ENCODE measurements around the gene GAD1.

Gene GAD1

DNA sequence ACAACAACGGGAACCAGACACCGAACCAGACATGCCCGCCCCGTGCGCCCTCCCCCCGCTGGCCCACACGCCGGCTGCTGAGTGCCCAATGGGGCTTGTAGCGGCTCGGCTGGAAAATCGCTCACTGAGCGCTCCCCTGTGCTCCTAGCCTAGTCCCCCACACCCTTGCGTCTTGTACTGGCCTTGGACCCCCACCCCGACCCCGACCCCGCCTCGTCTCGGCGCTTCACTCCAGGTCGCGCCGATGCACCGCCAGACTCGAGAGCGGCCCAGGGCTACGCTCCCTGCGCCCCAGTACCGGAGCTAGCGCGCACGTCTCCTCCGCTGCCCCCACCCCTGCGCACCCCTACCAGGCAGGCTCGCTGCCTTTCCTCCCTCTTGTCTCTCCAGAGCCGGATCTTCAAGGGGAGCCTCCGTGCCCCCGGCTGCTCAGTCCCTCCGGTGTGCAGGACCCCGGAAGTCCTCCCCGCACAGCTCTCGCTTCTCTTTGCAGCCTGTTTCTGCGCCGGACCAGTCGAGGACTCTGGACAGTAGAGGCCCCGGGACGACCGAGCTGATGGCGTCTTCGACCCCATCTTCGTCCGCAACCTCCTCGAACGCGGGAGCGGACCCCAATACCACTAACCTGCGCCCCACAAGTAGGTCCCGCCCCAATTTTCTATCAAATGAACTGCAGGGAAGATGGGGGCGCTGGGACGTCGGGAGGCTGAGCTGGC, 1.5 kb downstream of the GAD1 start:
- no peak for DNase-seq (ENCODE audit: low read depth in 1 of 2, low spot score in 1 of 2)

DNA sequence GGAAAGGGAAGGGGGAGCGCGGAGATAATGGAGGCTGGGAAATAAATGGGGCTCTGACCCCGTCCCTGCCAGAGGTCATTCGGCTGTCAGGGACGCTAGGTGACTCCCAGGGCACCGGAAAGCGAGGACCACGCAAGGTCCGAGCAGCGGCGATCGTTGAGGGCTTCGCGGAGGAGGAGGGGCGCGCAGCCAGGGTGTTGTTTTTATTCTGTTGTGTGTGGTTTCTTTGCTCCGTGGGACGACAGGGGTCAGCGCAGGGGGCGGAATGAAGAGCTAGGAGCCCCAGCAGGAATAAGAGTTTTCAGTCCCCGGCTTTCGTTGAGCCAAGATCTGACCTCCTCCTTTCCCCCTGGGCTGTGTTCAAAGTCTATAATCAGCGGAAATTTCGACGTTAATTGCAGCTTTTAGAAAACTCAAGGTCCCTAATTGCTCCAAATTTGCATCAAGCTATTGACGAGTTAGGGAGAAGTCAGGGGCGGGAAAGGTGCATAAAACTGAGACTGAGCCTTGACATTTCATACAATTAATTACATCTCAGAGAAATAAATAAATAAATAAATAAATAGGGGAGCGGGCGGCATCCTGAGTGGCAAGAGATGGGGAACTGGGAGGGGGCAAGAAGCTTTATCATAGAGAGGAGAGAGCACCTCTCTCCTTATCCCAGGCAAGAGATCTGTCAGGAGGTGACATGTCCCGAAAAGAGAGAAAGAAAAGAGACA, 2.2 kb downstream of the GAD1 start:
- no peak for DNase-seq (ENCODE audit: low read depth in 1 of 2, low spot score in 1 of 2)

DNA sequence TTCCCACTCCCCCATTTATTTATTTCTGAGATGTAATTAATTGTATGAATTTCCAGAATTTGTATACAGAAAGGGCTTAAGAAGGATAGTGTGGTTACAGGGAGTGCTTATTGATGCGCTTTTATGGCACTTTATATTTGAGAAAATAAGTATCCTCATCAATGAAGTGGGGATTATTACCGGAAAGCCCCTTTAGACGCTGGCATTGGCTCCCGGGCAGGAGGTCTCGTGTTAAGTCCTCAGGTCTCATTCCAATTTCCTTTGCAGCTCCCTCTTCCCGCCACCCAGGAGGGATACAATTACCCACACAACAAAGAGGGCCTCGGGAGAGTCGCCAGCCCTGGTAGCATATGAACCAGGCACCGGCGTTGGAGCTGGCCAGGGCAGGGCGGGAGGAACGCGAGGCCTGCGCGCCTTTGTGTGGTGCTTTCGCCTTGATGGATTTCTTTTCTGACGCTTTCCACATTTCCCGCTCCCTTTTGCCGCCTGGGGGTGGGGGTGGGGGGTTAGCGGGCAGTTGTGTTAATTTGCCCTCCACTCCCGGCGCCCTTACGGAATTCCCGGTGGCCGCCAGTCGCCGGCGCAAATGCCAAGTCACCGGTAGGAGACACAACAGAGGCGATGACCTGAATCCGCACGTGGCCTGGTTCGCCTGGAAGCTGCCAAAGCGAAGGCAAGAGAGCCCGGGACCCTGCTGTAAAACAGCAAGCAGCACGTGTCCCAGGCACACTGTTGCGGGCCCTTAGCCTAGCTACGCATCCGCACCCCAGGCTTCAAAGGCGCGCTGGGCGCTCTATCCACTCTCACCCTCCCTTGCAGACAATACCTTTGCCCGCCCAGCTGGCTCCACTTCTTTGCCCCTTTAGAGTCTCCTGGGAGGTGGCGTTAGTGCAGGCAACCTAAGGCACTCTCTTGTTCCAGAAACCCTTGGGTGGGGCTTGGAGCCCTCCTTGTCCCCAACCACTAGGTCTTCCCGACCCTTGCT, 3.3 kb downstream of the GAD1 start:
- no peak for DNase-seq (ENCODE audit: low read depth in 1 of 2, low spot score in 1 of 2)

DNA sequence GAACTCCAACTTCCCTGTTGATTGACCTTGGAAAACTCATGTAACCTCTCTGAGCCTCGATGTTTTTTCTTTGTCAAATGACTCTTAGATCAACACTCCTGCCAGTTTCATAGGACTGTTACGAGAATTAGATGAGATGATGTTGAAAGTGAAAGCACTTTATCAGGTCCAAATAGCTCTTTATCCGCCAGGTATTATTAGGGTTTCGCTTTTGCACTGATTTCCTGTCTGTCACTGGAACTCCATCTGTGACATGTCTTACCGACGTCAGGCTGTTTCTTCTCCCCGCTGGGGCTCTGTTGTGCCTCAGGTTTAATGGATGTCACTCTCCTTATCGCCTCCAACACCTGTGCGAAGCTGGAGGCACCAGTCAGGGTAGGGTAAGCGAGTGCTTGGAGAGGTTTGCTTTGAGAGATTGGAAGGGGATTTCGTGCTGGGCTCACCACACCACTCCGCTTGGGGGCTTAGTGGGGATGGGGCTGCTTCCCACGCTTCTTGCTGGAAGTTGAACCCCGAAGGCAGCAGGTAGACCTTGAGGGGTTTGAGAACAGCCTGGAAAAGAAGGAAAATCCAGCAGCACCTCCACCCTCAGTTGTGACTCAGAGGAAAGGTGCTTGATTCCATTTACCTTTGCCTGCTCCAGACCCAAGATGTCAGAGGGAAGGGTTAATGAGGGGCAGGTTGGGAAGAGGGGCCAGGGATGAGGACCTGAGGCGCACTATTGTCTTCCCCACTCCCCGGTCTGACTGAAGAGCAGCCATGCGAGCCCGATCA, 4.3 kb downstream of the GAD1 start:
- no peak for DNase-seq (ENCODE audit: low read depth in 1 of 2, low spot score in 1 of 2)

DNA sequence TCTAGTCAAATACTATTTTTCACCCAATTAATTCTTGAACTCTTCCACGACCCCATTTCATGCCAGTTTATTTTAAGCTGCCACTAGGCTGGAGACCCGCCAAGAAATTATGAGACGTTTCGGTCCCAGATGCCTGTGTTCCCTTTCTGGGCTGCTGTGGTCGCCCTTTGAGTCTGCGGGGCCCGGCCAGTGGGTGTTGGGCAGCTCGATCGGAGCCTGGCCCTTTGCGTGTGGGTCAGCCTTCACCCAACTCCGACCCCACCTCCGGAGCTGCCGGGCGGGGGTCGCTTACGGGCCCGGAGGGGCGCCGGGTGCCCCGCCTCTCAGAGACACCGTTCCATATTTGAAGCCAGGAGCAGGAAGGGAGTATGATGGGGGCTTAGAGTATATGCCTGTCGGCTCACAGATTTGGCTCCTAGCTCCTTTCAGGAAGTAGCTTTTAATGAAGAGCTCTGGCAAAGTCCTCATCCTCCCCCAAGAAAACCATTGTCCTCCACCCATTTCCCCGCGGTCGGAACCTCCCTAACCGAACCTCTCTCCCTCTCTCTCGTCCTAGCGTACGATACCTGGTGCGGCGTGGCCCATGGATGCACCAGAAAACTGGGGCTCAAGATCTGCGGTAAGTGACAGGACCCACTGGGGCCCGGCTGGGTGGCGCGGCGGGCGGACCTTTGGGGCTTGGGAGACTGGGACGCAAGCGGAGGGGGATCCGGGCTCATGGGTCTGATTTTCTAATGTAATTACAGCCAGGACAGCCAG, 5.0 kb downstream of the GAD1 start:
- DNase-seq (ENCODE audit: low read depth in 1 of 2, low spot score in 1 of 2): no peak

DNA sequence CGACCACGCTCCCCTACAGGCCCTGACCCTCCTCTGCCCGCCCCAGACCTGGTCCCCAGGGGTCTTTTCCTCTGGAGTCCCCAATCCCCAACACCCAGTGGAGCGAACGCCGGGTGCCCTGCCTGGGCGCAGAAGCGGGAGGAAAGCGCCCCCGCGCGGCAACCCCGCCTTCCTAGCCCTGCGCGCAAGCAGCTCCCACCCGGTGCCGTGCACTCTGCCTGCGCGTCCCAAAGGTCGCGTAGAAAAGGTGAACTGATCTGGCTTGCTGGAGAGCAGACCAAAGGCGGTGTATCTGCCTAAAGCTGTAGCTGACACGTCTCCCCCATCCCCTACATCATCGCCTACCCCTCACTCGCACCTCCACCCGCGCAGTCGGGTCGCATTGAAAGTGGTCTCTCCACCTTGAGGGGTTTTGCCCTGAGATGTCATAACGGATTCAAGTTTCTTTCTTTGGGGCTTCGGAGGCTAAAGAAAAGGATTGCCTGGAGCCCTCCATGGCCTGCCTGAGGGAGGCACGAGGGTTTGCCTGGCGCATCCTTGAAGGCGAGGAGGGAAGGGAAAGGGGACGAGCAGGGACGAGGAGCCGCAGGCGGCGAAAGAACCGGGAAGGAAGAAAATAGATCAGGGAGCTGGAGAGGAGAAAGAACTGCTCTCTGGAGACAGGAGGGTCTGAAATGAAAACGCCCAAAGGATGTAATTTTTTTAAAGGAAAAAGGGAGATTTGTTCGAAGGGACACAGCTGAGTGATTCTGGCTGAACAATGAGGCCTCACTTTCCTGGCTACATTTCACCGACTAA, 5.8 kb downstream of the GAD1 start:
- no peak for DNase-seq (ENCODE audit: low read depth in 1 of 2, low spot score in 1 of 2)

DNA sequence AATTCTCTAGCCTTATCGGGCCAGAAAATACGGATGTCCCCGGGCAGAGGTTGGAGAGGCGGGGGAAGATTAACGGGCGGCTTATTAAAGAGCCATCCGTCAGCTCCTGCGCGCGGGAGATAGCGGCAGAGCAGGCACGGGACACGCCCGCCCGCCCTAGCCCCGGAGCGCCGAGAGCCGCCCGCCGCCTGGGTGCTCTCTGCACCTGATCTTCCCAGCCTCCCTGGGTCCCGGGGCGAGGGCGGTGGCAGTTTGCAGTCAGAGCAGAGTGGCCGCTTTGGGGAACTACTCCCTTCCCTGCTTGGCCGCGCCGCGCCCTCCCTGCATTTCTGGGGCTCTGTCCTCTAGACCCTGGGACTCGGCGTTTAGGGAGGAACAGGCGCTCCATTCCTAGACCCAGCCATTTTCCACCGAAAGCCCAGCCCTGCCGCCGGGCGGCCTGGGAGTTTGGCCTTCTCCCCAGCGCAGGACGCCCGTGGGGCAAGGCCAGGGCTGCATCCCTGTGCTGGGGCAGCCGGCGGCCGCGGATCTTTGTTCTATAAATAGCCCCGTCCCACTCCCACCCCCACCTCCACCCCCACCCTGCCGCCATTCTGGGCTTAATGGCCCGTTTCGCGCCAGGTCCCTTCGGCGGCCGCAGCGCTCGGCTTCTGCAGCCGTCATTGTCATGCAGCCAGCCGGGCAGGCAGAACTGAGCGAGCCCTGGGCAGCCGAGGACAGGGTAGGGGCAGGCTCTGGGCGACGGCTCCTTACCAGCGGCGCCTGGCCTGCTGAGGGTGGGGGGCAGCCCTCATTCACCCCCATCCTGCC, 6.6 kb downstream of the GAD1 start:
- DNase-seq (ENCODE audit: low read depth in 1 of 2, low spot score in 1 of 2): no peak

DNA sequence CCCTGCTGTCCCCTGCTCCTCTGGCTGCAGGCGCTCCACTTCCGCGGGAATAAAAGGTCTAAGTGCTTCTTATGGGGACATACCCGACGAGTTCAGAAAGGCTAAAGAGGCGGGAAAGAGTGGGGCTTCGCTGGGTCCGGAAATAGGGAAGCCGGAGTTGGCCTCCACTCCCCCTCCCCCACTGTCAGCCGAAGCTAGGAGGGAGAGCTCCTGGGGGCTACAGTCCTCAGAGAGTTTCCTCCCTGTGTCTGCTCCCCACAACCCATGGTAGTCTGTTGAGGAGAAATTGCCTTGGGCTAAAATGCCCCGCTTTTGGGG, 7.2 kb downstream of the GAD1 start:
- no peak for DNase-seq (ENCODE audit: low read depth in 1 of 2, low spot score in 1 of 2)

DNA sequence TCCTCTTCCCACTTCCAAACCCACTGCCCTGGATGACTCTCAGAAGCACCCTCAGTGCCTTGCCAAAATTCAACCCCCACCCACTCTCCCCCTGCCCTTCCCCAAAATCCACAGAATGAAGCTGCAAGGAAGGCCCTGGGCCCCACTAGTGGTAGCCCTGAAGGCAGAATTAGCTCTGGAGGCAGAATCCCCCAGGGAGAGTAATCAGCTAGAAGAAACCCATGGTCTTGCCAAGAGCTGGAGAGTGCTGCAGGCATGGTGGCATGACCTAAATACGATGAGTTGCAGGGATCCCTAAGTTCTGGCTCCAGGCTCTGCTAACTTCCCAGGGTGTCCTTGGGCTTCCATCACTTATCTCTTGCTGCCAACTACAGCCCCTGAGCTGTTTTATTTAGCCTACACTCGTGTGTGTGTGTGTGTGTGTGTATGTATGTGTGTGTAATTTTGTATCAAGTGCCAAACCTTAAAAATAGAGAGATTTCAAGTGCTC, 7.9 kb downstream of the GAD1 start:
- DNase-seq (ENCODE audit: low read depth in 1 of 2, low spot score in 1 of 2): no peak

DNA sequence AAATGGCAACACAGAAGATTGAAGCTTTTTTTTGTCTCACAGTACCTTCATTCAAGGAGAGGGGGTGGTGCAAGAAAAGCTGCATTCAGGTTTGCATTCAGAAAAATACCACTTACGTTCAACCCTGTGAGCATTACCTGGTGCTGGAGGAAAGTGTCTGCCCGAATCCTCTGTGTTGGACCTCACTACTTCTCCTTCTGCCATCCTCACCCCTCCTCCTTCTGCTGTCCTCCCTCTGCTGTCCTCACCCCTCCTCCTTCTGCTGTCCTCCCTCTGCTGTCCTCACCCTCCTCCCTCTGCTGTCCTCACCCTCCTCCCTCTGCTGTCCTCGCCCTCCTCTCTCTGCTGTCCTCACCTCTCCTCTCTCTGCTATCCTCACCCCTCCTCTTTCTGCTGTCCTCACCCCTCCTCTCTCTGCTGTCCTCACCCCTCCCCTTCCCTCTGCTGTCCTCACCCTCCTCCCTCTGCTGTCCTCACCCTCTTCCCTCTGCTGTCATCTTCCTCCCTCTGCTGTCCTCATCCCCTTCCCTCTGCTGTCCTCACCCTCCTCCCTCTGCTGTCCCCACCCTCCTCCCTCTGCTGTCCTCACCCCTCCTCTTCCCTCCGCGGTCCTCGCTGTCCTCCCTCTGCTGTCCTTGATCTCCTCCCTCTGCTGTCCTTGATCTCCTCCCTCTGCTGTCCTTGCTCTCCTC, 11.3 kb downstream of the GAD1 start:
- no peak for DNase-seq (ENCODE audit: low read depth in 1 of 2, low spot score in 1 of 2)

DNA sequence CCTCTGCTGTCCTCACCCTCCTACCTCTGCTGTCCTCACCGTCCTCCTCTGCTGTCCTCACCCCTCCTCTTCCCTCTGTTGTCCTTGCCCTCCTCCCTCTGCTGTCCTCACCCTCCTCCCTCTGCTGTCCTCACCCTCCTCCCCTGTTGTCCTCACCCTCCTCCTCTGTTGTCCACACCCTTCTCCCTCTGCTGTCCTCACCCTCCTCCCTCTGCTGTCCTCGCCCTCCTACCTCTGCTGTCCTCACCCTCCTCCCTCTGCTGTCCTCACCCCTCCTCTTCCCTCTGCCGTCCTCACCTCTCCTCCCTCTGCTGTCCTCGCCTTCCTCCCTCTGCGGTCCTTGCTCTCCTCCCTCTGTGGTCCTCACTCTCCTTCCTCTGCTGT, 11.8 kb downstream of the GAD1 start:
- DNase-seq (ENCODE audit: low read depth in 1 of 2, low spot score in 1 of 2): no peak

DNA sequence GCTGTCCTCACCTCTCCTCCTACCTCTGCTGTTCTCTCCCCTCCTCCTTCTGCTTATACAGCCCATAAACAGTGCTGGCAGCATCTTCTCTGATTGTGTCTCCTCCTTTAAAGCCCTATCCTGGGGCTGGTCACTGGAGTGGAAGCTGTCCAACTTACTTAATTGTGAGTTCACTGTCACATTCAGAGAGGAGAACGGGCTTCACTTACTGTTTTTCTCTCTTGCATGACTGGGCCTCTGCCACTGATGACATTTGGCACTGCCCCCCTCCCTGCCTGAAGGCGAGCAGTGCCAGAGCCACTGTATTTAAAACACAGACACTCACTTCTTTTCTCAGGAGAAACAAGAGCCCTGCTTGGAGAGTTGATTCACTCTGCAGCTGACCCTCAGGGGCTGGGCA, 12.3 kb downstream of the GAD1 start:
- no peak for DNase-seq (ENCODE audit: low read depth in 1 of 2, low spot score in 1 of 2)

DNA sequence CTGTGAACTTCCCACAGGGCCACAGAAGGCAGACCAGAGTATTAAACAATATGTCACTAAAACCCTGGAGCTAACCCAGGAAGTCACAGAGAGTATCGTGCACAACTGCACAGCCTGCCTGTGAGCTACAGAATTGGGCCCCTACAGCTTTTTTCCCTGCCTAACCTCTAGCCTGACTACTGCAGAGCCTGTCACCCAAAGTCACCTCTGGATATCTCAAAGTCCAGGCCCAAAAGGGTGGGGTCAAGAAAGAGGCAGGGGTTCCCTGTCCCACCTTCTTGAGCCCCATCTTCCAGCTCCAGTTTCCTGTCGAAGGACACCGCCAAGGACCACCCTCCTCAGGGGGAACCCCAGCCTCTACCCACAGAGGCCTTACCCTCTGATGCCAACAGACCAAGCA, 13.5 kb downstream of the GAD1 start:
- DNase-seq (ENCODE audit: low read depth in 1 of 2, low spot score in 1 of 2): no peak

DNA sequence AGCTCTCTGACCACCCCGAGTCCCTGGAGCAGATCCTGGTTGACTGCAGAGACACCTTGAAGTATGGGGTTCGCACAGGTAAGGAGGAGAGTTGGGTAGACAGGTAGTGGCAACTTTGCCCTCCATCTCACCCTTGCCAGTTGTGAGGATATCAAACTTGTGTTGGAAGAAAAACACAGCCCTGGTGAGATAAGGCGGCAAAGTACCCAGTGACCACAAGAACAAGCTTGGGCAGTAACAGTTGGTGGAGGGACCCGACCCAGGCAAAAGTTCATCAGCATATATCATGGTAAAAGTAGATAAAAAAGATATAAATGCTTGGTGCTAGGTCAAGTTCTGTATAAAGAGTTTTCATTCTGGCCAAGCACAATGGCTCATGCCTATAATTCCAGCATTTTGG, 14.4 kb downstream of the GAD1 start:
- DNase-seq (ENCODE audit: low read depth in 1 of 2, low spot score in 1 of 2): no peak

DNA sequence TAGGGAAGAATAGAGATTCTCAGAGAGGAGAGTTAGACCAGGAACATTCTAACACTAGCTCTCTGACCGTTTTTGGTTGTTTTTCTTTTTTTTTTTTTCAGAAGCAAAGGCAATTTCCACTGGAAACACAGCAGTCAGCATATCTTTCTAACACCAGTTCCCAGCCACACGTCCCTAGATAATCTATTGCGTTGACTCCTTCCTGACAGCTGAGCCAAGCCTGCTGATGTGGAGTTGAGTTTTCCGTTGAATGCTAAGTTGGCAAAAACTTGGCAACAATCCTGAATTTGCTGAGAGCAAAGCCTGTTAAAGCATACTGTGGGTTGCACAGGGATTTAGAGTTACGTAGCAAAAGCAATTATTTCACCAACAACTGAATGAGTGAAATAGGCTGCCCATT, 19.3 kb downstream of the GAD1 start:
- no peak for DNase-seq (ENCODE audit: low read depth in 1 of 2, low spot score in 1 of 2)

DNA sequence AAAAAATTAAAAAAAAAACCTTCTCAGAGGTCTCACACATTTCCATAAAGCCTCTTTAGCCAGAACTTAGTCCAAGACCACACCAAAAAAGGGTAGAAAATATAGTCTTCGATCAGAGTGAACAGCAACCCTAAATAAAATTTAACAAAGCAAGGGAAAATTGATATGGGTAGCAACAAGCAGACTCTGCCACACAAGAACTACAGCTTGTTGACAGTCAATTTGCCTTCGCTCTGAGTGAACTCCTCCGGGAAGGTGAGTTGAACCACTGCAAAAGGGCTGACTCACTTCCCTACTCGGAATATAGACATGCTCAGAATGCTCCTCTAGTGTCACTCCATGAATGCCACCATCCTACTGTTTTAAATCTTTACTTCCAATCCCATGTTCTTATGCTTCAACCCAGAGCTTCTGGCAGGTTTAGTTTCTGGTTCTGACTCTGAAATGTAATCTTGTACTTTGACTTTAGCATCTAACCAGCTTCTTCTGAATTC, 24.1 kb downstream of the GAD1 start:
- no peak for DNase-seq (ENCODE audit: low read depth in 1 of 2, low spot score in 1 of 2)

DNA sequence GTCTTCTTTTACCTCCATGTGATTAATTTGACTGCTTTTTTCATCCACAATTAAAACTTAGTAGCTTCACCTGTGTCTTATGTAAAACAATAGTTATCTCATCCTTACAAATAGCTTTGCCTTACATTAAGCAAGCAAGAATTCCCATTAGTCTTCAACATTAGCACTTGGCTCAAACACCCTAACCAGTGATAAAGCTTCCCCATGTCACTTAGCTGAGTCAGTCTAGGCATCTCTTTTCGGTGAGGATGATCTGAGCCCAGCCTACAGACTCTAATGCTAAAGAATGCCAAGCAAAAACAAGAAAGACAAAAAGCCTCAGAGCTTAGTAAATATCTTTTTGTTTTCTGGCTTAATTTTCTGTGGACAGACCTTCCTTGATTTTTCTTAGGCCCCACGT, 26.1 kb downstream of the GAD1 start:
- DNase-seq (ENCODE audit: low read depth in 1 of 2, low spot score in 1 of 2): no peak

DNA sequence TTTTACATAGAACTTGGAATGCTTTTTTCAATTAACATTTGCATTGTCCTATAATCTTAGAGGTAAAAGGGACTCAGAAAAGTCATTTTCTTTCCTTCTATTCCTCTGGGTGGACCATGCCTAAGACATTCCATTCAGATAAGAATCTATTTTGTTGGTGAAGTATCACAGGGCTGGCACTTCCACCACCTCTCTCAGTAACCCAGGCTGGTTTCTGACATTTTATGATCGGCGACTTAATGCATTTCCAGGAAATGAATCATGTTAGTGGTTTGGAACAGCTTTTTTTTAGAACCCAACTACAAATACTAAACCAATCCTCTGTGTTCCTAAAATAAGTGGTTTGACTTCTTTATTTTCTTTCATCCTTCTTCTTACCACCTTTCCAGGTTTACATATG, 27.0 kb downstream of the GAD1 start:
- DNase-seq (ENCODE audit: low read depth in 1 of 2, low spot score in 1 of 2): no peak
